K562 (cell line): ENCODE results near the gene VAC14. TPM values are rescaled to one million over a fixed set of nuclear protein-coding genes. Genes with fewer than 3 reads are reported as not detected.

Source experiments
- BCOR ChIP-seq: fragments of 450-650 bp; IDR thresholded peaks from 2 replicates; pipeline ENCODE4 v1.6.1; 2016
- CBX8 ChIP-seq: fragments of 200-600 bp; sonication (generic); IDR thresholded peaks from 2 replicates; pipeline ENCODE4 v1.6.1; 2012; ENCODE audit warnings: borderline replicate concordance, mixed run types, low read depth, mild to moderate bottlenecking, moderate library complexity, mixed read lengths, low read length, control low read depth, inconsistent platforms; ENCODE audit not compliant: poor library complexity, severe bottlenecking; ENCODE audit errors: extremely low read depth
- CHCHD3 ChIP-seq: fragments of 250-450 bp; sonication (Bioruptor Pico); IDR thresholded peaks from 2 replicates; pipeline ENCODE4 v2.1.2; 2022; ENCODE audit warnings: mild to moderate bottlenecking
- CLOCK ChIP-seq: fragments of 250-450 bp; sonication (Bioruptor Pico); IDR thresholded peaks from 2 replicates; pipeline ENCODE4 v1.4.0; 2020; ENCODE audit warnings: mild to moderate bottlenecking, moderate library complexity, borderline replicate concordance
- MTA1 ChIP-seq: fragments of 450-650 bp; IDR thresholded peaks from 2 replicates; pipeline ENCODE4 v1.6.1; 2017; ENCODE audit warnings: borderline replicate concordance
- PCBP2 ChIP-seq: fragments of 200-400 bp; formaldehyde crosslinking; IDR thresholded peaks from 2 replicates; pipeline ENCODE4 v1.6.1; 2018; ENCODE audit warnings: low read length, low read depth, mild to moderate bottlenecking, moderate library complexity; ENCODE audit not compliant: poor library complexity, severe bottlenecking
- RERE ChIP-seq: sonication (generic); formaldehyde crosslinking; IDR thresholded peaks from 2 replicates; pipeline ENCODE4 v1.8.0; 2023; ENCODE audit warnings: missing genetic modification reagents, mild to moderate bottlenecking, borderline replicate concordance
- STAG1 ChIP-seq: sonication (generic); formaldehyde crosslinking; IDR thresholded peaks from 2 replicates; pipeline ENCODE4 v1.5.0; 2020; ENCODE audit warnings: missing genetic modification reagents, borderline replicate concordance
- TAF1 ChIP-seq: IDR thresholded peaks from 2 replicates; pipeline ENCODE4 v1.6.1; 2011; ENCODE audit warnings: mild to moderate bottlenecking, low read length, moderate library complexity; ENCODE audit not compliant: insufficient read depth, control insufficient read depth, severe bottlenecking; ENCODE audit errors: extremely low read depth
- ZNF121 ChIP-seq: sonication (generic); formaldehyde crosslinking; conservative IDR thresholded peaks from 2 replicates; pipeline ENCODE4 v1.8.0; 2022; ENCODE audit warnings: missing genetic modification reagents
- ZNF124 ChIP-seq: sonication (generic); formaldehyde crosslinking; IDR thresholded peaks from 2 replicates; pipeline ENCODE4 v1.8.1; 2022; ENCODE audit warnings: missing genetic modification reagents
- ZNF830 ChIP-seq: fragments of 250-450 bp; sonication (Bioruptor Pico); IDR thresholded peaks from 2 replicates; pipeline ENCODE4 v1.5.0; 2021; ENCODE audit warnings: mild to moderate bottlenecking
- polyA plus RNA-seq, 8 experiments: library from polyadenylated mRNA; depleted of rRNA in 4 of 8; stranded (reverse) in 5 of 8; unstranded in 3 of 8; fragments of >200 nt; fragmentation: Nextera tagmentation in 2 of 8; fragmentation: Illumina TruSeq in 1 of 8; extraction: Ambion mirVana in 2 of 8; extraction: Trizol in 1 of 8; gene quantifications; 2 replicates each; pipeline versions ENCODE4 v1.2.1 to v1.2.3, GENCODE V29; 2011 to 2014; ENCODE audit warnings: inconsistent platforms in 1 of 8, missing spikeins in 1 of 8
- total RNA-seq, 7 experiments: library from RNA; depleted of rRNA in 6 of 7; stranded (reverse); fragments of >200 nt in 6 of 7; fragmentation: Illumina TruSeq in 2 of 7; extraction: Trizol in 2 of 7; gene quantifications; 2 replicates each; pipeline versions ENCODE4 v1.2.1 to v1.2.3, GENCODE V29; 2011 to 2021; ENCODE audit warnings: low replicate concordance in 1 of 7

Gene VAC14
- total and polyA plus RNA-seq, 9 of the 15 experiments (the other 6 are each of a cell fraction or from before 2014, with no cell fraction given): 1.3 to 41.6 (median 26.6) TPM

- TF ChIP-seq RERE (no peak), CBX8 (no peak), ZNF830 (no peak), ZNF121 (CRISPR knock-in tag) (no peak), CLOCK (CRISPR knock-in tag) (no peak), ZNF124 (no peak), BCOR (no peak), TAF1 (no peak), MTA1 (no peak), PCBP2 (no peak), CHCHD3 (CRISPR knock-in tag) (no peak), STAG1 (no peak)
Measured at GRCh38 chr16:70769761-70770160, 31.2 kb downstream of the VAC14 start (continued).
